HG02885 (cell line): Measurements from ENCODE around the gene FRS3.
A peak's percentile ranks its signal among the peaks of the same experiment; 100 is the strongest.

Experiments used
- ATAC-seq: cut with Tn5 transposase; IDR thresholded peaks from one replicate; pipeline ENCODE4 v1.9.1; 2021; ENCODE audit warnings: mild to moderate bottlenecking; ENCODE audit not compliant: unreplicated experiment, poor library complexity

The FRS3 gene

DNA sequence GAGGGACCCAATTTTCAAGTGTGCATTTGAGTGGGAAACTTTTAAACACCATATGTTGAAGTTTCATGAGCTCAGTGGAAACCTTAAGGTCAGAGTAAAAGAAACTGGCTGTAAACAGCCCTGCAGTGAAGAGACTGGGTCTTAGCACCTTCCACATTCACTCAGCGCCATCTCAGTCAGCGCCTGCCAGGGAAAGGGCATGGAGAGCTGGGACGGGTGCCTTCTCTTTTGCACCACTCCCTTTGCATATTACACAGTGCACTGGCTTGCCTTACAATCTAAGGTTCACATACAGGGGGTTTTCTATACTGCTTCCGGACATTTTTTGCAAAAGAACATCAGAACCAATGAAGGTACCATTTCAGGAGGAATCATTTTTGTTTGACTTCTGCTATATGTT lies 12.3 kb upstream of the FRS3 start:
- ATAC-seq = no peak

DNA sequence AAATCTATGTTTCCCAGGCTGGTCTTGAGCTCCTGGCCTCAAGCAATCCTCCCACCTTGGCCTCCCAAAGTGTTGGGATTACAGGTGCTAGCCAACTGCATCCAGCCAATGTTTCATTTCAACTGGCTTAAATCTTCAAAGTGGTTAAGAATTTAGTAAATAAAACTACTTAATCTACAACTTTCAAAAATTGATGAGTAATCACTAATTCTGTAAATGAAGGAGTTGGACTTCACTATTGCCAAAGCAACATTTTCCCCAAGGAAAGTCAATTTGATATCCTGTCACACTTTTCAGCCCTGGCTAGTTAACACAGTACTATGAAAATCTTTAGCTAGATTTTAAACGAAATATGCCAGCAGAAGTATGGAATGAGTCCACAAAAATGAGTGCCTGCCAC lies 11.6 kb upstream of the FRS3 start:
- no peak for ATAC-seq

DNA sequence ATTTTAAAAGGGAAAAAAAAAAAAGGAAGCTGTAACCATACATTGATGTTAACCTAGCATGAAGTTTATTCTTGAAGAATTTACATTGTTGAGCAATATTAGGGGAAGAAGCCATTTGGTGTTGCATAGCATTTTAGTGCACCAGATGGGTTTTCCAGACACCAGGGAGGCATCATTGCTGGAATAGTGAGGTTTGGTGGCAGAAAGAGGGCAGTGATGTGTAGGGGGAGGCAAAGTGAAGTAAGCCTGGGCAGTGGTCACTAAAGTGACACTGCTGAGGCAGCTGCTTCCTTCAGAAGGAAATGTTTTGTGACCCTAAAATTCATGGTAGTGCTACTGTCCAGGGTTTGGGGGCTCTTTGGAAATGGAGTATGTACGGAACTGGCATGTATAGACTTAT lies 10.3 kb upstream of the FRS3 start:
- ATAC-seq = no peak

DNA sequence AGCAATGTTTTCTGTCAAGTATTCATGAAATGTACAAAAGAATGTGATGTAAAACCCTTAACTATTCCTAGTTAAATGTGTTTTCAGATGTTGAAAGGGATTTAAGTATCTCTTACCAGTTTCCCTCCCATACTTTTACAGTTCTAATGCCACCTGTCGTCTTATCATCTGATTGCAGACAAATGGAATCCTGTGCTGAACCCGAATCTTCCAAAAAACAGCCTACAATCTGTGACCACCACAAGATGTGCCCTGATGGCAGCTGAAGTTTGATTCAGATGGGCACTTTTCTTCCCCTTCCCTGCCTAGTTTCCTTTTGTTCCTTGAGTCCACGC lies 9.7 kb upstream of the FRS3 start:
- ATAC-seq = no peak

DNA sequence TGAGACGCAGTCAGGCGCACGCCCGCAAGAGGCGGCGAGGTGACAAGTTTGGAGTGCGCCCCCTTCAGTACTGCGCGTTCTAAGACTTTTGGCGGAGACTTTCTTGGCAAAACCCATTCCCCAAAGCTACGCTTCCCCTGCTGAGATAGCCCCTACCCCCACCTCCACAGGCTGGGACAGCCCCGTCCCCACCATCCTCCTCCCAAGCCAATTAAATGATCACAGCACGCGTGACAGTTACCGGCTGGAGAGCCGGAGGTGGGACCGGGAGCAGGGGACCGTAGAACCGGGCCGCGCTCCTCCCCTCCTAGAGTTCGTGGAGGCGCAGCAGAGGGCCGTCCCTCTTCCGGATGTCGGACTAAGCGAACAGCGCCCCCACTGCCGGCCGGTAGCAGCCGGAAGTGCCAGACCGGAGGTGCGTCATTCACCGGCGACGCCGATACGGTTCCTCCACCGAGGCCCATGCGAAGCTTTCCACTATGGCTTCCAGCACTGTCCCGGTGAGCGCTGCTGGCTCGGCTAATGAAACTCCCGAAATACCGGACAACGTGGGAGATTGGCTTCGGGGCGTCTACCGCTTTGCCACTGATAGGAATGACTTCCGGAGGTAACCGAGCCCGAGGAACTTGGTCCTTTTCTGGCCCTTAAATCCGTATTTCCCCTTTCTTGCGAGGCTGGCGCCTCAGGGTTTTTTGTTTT lies 7.7 kb upstream of the FRS3 start, which contains the start of gene TOMM6:
TSS of gene TOMM6 (plus strand) at position 476 of the 699 bp plus-strand sequence. CDS start at position 480, 4 bp downstream.
- ATAC-seq = peak; percentile 83

DNA sequence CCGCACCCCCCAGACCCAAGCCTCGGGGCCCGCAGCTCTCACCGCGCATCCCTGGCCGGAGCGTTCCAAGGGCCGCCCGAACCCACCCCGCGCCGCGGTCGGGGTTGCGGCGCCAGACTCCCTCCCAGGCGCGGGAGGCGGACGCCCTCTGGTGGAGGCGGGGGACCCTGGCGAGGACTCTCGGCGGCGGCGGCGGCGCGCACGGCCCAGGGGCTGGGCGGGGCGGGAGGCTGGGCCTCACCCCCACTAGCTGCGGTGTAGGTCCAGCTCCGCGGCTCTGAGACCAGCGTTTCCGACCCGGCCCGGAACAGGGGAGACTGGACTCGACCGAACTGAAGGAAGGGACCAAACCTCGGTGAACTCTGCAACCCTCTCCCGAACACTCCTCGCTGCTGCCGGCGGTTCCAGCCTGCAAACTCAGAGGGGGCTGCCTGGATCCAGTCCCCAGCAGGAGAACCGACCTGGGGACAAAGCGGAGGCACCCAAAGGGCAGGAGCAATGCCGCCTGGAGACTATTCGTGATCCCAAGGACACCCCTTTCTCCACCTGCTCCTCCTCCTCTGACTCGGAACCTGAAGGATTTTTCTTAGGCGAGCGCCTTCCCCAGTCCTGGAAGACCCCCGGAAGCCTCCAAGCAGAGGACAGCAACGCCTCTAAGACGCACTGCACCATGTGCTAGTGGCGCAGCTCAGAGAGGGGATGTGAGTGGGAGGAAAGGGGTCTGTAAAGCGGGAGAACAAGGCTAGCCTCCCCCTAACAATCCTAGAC lies 6.9 kb upstream of the FRS3 start:
- peak; percentile 68 for ATAC-seq

DNA sequence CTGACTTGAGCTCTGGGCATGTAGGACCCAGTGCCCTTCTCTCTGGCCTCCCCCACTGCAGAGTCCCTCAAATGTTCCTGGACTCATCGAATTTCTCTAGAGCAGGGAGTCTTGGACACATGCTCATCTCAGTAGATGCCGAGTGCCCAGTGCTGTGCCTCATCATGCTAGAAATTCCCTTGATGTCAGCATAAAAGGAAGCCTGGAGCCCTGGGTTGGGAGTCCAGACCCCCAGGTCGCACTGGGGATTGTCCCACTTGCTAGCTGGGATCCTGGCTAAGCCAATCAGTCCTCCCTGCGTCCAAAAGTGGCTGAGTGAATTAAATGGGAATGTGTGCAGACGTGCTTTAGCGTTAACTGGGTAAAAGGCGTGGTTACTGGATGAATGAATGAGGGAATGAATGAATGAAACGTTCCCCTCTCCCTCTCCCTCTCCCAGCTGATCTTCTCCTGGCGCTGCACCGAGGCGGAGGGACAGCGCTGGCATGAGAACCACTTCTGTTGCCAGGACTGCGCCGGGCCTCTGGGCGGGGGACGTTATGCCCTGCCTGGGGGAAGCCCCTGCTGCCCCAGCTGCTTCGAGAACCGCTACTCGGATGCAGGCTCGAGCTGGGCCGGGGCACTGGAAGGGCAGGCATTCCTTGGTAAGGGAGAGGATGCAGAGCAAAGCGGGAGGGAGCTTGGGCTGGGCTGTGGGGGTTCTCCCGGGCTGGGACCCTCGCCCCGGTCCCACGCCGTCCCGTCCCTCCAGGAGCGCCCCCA lies 6.2 kb upstream of the FRS3 start:
- peak; percentile 1 for ATAC-seq

DNA sequence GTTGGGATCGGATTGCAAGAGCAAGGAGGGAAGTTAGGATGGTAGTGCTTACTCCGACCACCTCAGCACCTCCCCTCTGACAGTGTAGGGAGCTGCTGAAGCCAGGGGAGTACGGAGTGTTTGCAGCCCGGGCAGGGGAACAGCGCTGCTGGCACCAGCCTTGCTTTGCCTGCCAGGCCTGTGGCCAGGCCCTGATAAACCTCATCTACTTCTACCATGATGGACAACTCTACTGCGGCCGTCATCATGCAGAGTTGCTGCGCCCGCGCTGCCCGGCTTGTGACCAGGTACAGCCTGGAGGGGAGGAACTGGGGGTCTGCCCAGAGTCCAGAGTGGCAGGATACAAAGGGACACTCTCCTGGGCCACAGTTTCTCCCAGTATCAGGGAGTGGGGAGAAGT lies 5.6 kb upstream of the FRS3 start:
- ATAC-seq = no peak

DNA sequence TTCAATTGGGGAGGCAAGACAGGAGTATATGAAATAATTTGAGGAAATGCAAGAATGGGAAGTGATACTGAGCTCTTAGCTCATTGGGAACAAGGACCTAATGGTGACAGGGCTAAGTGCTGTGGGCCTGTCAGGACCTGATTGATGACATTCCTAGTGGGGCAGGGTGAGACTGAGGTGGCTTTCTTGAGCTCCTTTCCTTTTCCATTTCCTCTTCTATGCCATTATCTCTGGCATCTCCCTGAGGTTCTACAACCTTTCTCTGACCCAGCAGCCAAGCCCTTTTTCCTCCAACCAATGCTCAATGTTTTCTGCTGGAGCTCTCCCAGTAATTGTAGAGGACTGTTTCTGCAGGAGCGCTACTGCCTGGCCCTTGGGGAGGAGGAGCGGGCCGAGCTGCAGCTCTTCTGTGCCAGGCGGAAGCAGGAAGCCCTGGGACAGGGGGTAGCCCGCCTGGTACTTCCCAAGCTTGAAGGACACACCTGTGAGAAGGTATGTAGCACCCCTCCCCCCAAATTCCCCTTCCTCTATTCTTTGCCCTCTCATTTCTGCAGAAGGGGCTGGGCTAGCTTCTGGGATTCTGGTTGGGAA lies 5.0 kb upstream of the FRS3 start:
- no peak for ATAC-seq

DNA sequence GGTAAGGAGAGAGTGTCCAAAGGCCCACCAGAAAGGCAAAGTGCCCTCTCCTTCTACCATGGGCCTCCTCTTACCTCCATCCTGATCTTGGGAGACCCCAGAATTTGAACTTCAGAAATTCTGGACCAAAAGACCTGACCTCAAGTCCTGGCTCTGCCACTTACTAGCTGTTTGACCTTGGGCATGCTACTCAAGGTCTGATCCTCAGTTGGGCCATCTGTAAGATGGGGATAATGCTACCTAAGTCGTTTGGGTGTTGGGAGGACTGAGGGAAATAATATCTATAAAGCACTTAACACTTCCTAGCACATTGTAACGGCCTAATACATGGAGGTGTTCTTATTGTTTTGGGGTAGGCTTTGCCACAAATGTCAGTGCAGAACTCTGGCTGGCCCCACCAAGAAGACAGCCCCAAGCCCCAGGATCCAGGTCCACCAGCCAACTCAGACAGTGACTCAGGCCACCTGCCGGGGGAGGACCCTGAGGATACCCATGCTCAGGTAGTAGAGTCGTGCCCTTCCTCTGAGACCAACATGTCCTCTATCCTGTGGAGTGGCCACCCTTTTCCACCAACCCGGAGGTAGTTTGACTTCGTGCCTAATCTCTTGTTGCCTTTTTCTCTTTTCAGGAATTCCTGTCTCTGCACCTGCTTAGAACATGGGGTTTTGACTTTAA lies 3.5 kb upstream of the FRS3 start:
- ATAC-seq = no peak

DNA sequence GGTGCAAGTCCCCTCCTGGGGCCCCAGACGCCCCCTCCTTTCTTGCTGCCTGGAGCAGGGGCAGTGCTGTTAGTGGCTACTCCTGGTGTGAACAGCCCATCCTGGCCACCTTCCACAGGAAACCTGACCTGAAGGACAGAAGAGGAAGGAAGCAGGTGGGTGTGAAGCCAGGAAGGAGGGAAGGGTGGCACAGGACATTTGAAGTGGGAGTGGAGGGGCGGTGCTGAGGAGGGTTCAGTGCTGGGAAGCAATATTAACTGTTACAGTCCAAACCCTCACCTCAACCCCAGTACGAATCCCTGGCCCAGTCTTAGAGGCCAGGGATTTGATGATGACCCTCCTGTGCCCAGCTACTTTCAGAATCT lies 1.6 kb upstream of the FRS3 start:
- no peak for ATAC-seq

DNA sequence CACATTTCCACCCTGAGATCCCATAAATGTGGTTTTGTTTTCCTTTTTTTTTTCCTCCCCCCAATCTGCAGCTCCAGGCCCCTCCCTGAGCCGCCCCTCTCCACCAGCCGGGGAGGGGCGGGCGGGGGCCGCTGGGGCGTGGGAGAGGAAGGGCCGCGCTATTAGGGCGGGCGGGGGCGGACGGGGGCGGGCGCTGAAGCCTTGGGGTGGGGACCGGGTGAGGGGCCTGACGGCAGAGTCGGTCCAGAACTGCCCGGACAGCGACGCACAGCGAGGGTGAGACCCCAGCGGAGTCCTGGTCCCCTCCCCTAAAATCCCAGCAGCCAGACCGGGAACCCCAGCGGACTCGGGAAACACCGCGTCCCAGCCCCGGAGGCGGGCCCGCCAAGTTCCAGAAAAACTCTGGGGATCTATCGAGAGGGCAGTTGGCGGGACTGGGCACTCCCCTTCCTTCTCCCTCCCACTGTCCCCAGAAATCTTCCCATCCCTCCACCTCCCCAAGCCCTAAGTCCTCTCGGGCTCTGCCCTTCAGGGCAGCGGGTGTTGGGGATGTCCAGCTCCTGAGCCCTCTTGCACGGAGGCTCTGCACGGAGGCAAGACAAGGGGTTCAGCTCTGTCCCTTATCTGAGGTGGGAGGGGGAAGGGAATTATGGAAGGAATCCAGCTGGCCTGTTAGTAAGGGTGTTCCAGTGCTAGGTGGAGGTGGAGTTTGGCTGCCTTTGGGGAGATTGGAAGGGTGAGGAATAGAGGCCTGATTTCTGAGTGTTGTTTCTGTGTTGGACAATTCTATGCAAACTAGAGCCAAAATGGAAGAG lies 1.1 kb upstream of the FRS3 start, which contains the start of gene PRICKLE4:
TSS of gene PRICKLE4 (plus strand) at position 232 of the 815 bp plus-strand sequence. CDS start 2,692 bp downstream, outside the sequence.
- ATAC-seq = peak; percentile 8

DNA sequence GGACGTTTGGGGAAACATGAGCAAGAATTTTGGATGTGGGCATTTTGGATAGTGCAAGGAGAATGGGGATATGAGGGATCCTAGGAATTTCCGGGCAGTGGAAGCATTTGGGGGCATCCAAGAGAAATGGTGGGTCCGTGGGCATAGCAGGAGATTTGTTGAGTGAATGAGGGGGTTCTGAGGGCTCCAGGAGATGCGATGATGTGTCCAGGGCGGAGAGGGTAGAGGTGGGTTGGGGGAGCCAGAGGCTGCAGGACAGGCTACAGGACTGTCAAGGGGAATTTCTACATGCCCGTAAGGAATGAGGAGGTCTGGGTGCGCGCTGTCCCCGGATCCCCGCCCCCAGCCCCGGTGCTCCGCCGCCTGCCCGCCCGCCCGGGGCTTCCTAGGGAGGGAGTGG lies 364 bp downstream of the FRS3 start:
- ATAC-seq = no peak

DNA sequence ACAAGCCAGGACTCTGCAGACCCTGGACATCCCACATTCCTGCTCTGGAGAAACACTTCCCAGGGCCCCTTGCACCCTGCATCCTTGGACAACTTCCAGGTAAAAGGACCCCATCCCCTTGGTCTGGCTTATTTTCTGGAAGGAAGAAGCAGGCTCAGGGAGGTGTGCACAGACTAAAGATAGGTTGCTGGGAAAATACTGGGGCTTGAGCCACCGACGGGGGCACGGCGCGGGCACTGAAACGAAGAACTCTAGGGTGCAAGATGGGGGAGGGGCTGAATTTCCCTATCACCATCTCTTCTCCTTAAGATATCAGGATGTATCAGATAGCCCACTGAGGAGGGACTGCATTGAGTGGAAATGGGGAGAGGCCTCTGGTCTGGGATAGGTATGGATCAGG lies 805 bp downstream of the FRS3 start:
- ATAC-seq = no peak

DNA sequence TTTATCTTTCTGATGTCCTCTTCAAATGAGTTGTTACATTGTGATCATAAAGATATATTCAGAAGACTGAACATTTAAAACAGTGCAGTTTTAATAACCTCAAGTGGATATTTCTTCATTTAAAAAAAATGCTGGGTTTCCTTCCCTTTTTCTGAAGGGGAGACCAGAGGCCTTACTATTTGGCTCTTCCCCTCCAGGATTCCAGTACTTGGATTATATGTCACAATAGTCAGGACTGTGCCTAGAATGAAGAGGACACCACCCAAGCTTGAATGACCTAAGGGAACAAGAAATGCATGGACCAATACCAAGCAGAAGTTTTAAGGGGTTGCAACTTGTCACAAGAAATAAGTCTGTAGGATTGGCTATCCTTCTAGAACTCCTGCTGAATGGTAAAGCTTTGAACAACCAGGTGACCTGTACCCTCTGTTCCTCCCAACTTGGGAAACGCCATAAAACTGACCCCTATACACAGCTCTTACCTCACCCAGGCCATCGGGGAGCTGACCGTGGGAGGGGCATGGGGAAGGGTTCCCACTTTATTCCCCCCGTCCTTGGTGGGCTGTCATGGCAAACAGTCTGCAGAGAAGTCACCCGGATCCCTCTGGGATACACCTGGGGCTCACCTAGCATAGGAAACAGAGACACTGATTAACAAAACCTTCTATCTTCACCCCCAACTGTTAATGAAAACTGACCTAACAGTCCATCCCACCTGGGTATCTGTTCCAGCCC lies 2.0 kb downstream of the FRS3 start:
- no peak for ATAC-seq

DNA sequence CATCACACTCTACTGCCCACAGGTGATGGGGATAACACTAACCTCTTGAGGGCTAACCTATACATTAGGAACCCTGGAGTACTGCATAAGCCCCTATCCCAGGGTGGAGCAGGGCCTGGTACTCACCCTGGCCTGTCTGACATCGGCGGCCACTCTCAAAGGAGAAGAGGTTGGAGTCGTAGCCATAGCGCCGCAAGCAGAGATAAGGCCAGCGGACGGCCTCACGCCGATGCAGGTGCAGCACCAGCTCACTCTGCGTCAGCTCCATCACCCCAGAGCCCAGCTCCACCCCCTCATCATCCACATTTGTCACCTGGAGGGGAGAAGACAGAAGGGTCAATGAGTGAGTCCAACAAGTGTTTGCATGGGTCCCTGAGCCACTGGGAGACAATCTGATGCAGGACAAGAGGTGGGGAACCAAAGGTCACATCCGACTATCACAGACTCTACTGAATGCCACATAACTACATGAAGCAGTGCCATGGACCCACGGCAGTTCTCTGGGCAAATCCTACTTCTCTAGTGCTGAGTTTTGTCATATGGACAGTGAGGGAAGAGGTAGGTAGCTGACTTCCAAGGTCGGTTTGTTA lies 4.3 kb downstream of the FRS3 start:
- ATAC-seq = no peak

DNA sequence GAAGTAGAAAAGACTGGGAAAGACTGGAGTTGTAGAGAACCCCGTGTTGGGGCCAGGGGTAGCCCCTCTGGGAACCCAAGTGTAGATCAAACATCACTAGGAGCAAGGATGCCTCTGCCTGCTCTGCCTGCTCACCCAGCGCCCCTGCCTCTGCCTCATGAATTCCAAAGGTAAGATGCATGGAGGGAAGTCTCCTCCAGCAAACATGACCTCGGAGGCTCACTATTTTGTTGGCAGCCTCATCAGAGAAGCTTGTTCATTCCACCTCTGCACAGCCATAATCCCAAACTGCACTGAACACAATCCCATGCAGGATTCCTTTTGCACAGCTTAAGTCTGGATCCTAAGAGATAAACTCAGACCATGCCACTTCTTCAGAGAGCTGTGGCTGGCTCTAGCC lies 4.9 kb downstream of the FRS3 start:
- no peak for ATAC-seq
